ENCODE data around the gene CABLES2. TPM values are rescaled to one million over a fixed set of nuclear protein-coding genes. Genes with fewer than 3 reads are reported as not detected.

CABLES2 gene
- total RNA-seq, 2 experiments from 2014 or later: 14.8 to 22.5 TPM

- H3K9me3 ChIP-seq (ENCODE audit: low read length): no peaks in the 10 kb centered on the region
- H2AFZ ChIP-seq (ENCODE audit: low read length): no peak overlapping the region
- intact Hi-C loops (cut with micrococcal nuclease; ENCODE audit: unreplicated experiment): loop anchor here (1.0 kb wide), 1 partner anchor 20 kb away; no protein-coding TSS in a partner anchor
- peak overlapping the region; percentile 61 for H3K4me2 ChIP-seq (ENCODE audit: low read length)
- no TSS peak for BruUV-seq (replicated peaks)
- no peaks in the 10 kb centered on the region for H3K9me2 ChIP-seq (ENCODE audit: insufficient read depth, low read length)
- peak overlapping the region; percentile 46 for H3K27ac ChIP-seq (ENCODE audit: low read depth, low read length, poor library complexity, severe bottlenecking)
- CTCF ChIA-PET (ENCODE audit: unreplicated experiment): interaction anchor here (0.5 kb wide), 1 partner anchor 29 kb away, joined by 3 read pairs; no protein-coding TSS in a partner anchor
- TF ChIP-seq EZH2phosphoT487 (IDR thresholded peaks at IDR 0.05; ENCODE audit: borderline replicate concordance, low read depth, low read length) (no peak), CTCF (conservative IDR thresholded peaks at IDR 0.05; ENCODE audit: low read length) (no peak)
- H3K79me2 ChIP-seq (ENCODE audit: insufficient read depth, low read depth, low read length): no peaks in the 10 kb centered on the region
- peak overlapping the region; percentile 5 for H3K4me3 ChIP-seq (ENCODE audit: low read depth, low read length, poor library complexity, severe bottlenecking)
- peaks cover 62% of the 10 kb centered on the region for H3K4me1 ChIP-seq (ENCODE audit: insufficient read depth, low read length, poor library complexity, severe bottlenecking)
- POLR2A ChIA-PET: interaction anchor here (1.4 kb wide), 1 partner anchor 20 kb away, joined by 5 read pairs; no protein-coding TSS in a partner anchor
- peak; percentile 76 for DNase-seq (ENCODE audit: low spot score)
- no peaks in the 10 kb centered on the region for H4K20me1 ChIP-seq (ENCODE audit: insufficient read depth, low read length)
- H3K36me3 ChIP-seq (ENCODE audit: insufficient read depth, low read length): no peaks in the 10 kb centered on the region; the same call in 1 of the 2 replicates
These were observed 48.0 kb downstream of the CABLES2 start for GRCh38 chr20:62359043-62359490.

- no peaks in the 10 kb centered on the region for H3K9me2 ChIP-seq (ENCODE audit: insufficient read depth, low read length)
- H3K36me3 ChIP-seq (ENCODE audit: insufficient read depth, low read length): no peaks in the 10 kb centered on the region; the same call in 1 of the 2 replicates
- H3K4me3 ChIP-seq (ENCODE audit: low read depth, low read length, poor library complexity, severe bottlenecking): peak overlapping the region; percentile 5
- ChIA-PET CTCF (ENCODE audit: unreplicated experiment) (no interaction called here), POLR2A (interaction anchor here (1.4 kb wide), 1 partner anchor 19 kb away, joined by 5 read pairs; no protein-coding TSS in a partner anchor)
- H3K27ac ChIP-seq (ENCODE audit: low read depth, low read length, poor library complexity, severe bottlenecking): peak overlapping the region; percentile 46
- H3K4me1 ChIP-seq (ENCODE audit: insufficient read depth, low read length, poor library complexity, severe bottlenecking): peaks cover 55% of the 10 kb centered on the region
- peak; percentile 39 for DNase-seq (ENCODE audit: low spot score)
- H3K4me2 ChIP-seq (ENCODE audit: low read length): peak overlapping the region; percentile 61
- TF ChIP-seq CTCF (conservative IDR thresholded peaks at IDR 0.05; ENCODE audit: low read length) (no peak), EZH2phosphoT487 (IDR thresholded peaks at IDR 0.05; ENCODE audit: borderline replicate concordance, low read depth, low read length) (no peak)
- H3K9me3 ChIP-seq (ENCODE audit: low read length): no peaks in the 10 kb centered on the region
- intact Hi-C loops (cut with micrococcal nuclease; ENCODE audit: unreplicated experiment): loop anchor here (1.0 kb wide), 1 partner anchor 19 kb away; no protein-coding TSS in a partner anchor
- no peaks in the 10 kb centered on the region for H3K79me2 ChIP-seq (ENCODE audit: insufficient read depth, low read depth, low read length)
- H2AFZ ChIP-seq (ENCODE audit: low read length): no peak overlapping the region
- H4K20me1 ChIP-seq (ENCODE audit: insufficient read depth, low read length): no peaks in the 10 kb centered on the region
- no TSS peak for BruUV-seq (replicated peaks)
These were observed 48.7 kb downstream of the CABLES2 start for GRCh38 chr20:62358171-62359042.

All from OCI-LY7 (cell line).